ENCODE measurements around the gene WDR53. TPM values are rescaled to one million over a fixed set of nuclear protein-coding genes. Genes with fewer than 3 reads are reported as not detected.

The WDR53 gene
- total and polyA plus RNA-seq, 2 donors (not counting 3 experiments of a cell fraction or from before 2014, with no cell fraction given) = 5.2 to 13.0 TPM

DNA sequence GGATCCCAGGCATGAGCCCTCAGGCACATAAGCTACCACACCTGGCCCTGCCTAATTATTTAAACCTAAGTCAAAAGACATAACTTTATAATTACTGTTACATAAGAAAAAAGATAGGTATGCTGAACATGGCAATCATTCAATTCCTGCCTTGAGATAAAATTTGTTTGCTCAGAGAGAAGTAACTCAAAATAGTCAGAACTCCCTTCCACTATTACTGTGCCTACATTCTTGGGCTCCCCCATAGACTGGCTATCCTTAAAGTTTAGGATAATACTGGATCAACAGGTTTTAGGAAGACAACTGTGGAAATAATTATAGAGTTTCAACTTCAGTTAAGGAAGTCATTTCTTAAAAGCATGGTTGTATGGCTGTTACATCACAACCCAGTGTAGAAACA is 9.9 kb downstream of the WDR53 start:
- BruUV-seq (replicated peaks) = no TSS peak
- Histone ChIP-seq H3K9me3 (replicated peaks; ENCODE audit: control insufficient read depth, insufficient read depth, low read length) (no peaks in the 10 kb centered on the region), H2AFZ (ENCODE audit: low read depth, low read length) (no peak overlapping the region), H3K9ac (replicated peaks; ENCODE audit: extremely low read depth, insufficient read depth, low read length) (no peak overlapping the region), H3K27ac (ENCODE audit: insufficient read depth, low read depth, low read length) (no peak overlapping the region), H3K79me2 (ENCODE audit: control insufficient read depth, insufficient read depth, low read length) (peaks cover 5% of the 10 kb centered on the region), H3K4me1 (ENCODE audit: control insufficient read depth, extremely low read depth, insufficient read depth, low read length) (peaks cover 23% of the 10 kb centered on the region), H3K36me3 (ENCODE audit: control insufficient read depth in 2 of 2, extremely low read depth in 1 of 2, insufficient read depth in 2 of 2, low read length in 2 of 2) (peaks cover 0 to 5% of the 10 kb centered on the region in 2 experiments), H3K4me2 (ENCODE audit: insufficient read depth, low read length) (no peak overlapping the region), H4K20me1 (replicated peaks; ENCODE audit: control insufficient read depth, extremely low read depth, insufficient read depth, low read length) (no peaks in the 10 kb centered on the region), H3K9me1 (replicated peaks; ENCODE audit: control insufficient read depth, extremely low read depth, insufficient read depth, low read length) (no peaks in the 10 kb centered on the region), H3K27me3 (ENCODE audit: control insufficient read depth in 2 of 2, insufficient read depth in 2 of 2, low read length in 2 of 2) (no peaks in the 10 kb centered on the region), H3K4me3 (replicated peaks in 1 of 3; ENCODE audit: insufficient read depth in 1 of 3, low read depth in 1 of 3, low read length in 3 of 3) (no peak overlapping the region)
- TF ChIP-seq POLR2A (IDR thresholded peaks at IDR 0.05; ENCODE audit: low read depth, low read length) = no peak
- TF ChIP-seq, protein P1, sequence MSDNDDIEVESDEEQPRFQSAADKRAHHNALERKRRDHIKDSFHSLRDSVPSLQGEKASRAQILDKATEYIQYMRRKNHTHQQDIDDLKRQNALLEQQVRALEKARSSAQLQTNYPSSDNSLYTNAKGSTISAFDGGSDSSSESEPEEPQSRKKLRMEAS (IDR thresholded peaks at IDR 0.05; ENCODE audit: insufficient read depth, insufficient read length) = no peak
- TF ChIP-seq EZH2 (IDR thresholded peaks at IDR 0.05; ENCODE audit: borderline replicate concordance, low read depth, low read length, severe bottlenecking) = no peak
- TF ChIP-seq, protein P2, sequence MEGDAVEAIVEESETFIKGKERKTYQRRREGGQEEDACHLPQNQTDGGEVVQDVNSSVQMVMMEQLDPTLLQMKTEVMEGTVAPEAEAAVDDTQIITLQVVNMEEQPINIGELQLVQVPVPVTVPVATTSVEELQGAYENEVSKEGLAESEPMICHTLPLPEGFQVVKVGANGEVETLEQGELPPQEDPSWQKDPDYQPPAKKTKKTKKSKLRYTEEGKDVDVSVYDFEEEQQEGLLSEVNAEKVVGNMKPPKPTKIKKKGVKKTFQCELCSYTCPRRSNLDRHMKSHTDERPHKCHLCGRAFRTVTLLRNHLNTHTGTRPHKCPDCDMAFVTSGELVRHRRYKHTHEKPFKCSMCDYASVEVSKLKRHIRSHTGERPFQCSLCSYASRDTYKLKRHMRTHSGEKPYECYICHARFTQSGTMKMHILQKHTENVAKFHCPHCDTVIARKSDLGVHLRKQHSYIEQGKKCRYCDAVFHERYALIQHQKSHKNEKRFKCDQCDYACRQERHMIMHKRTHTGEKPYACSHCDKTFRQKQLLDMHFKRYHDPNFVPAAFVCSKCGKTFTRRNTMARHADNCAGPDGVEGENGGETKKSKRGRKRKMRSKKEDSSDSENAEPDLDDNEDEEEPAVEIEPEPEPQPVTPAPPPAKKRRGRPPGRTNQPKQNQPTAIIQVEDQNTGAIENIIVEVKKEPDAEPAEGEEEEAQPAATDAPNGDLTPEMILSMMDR (IDR thresholded peaks at IDR 0.05; ENCODE audit: extremely low read depth in 1 of 2, insufficient read depth in 1 of 2, low read depth in 1 of 2, low read length in 2 of 2) = no peak
- TF ChIP-seq JUN (IDR thresholded peaks at IDR 0.05; ENCODE audit: borderline replicate concordance, insufficient read depth, insufficient read length, low read depth) = no peak
- TF ChIP-seq GATA2 (IDR thresholded peaks at IDR 0.05; ENCODE audit: insufficient read depth, insufficient read length, low read depth, low read length) = no peak
- TF ChIP-seq FOS (IDR thresholded peaks at IDR 0.05; ENCODE audit: borderline replicate concordance, insufficient read depth, low read length) = no peak
- TF ChIP-seq MYC (IDR thresholded peaks at IDR 0.05; ENCODE audit: low read depth, low read length) = no peak
- no peak for TF ChIP-seq POLR2AphosphoS5 (IDR thresholded peaks at IDR 0.05; ENCODE audit: insufficient read depth, low read depth, low read length)
- dilution Hi-C loops (cut with MboI; ENCODE audit: extremely low pct_ligation_motif_present, low sequenced_read_pairs) (no loop called here), intact Hi-C loops (cut with micrococcal nuclease) (no loop called here)
- FAIRE-seq (no peak), DNase-seq (ENCODE audit: low read depth, low spot score) (no peak)
- POLR2A ChIA-PET = no interaction called here
- CTCF ChIA-PET = no interaction called here

All from endothelial cell of umbilical vein (primary cell).